ENCODE data around the gene MAP3K7. TPM values are rescaled to one million over a fixed set of nuclear protein-coding genes. Genes with fewer than 3 reads are reported as not detected.

The MAP3K7 gene
- total and polyA plus RNA-seq, 2 of the 4 experiments (the other 2 are of a cell fraction): 26.5 to 29.9 TPM

DNA sequence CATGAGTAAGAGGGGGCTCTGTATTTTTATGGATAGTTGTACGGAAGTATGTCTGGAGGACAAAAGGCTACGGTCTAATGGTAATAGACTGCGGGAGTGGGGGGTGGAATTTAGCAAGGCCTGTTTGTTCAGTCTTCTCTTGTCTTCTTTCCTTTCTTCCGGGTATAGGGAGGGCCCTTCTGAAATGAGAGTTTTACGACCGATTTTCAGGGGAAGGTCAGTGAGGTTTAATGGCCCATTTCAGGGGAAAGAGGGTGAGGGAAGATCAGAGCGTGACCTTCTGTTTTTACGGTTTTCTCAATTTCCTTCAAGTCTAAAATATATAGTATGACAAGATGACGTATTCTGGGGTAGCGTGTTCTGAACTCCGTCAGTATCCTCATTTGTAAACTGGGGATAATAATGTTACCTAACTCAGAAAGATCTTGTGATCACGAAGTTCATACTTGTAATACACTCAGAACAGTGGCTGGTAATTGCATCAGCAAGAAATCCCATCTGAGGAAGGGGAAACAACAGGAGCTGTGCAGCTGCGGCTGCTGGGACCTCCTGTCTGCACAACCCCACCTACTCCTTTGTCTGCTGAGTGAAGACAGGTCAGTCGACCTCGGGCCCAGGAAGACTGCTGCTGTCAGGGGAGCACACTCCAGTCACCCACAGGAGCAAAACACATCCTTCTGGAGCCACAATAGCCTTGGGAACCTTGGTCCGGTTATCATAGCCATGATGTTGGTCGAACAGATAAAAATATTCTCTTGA, 90.4 kb downstream of the MAP3K7 start:
- DNase-seq: no peak
- CTCF ChIA-PET: no interaction called here

More for the DNA sequence above, 90.4 kb downstream of the MAP3K7 start:
- Histone ChIP-seq H3K9me3 (ENCODE audit: control insufficient read depth, insufficient read depth, low read length) (no peaks in the 10 kb centered on the region), H2BK120ac (ENCODE audit: low read depth, low read length) (no peak overlapping the region), H3K79me1 (ENCODE audit: low read depth in 1 of 2, low read length in 2 of 2) (no peaks in the 10 kb centered on the region), H3K4me2 (ENCODE audit: low read depth, low read length) (no peak overlapping the region), H3K4me3 (ENCODE audit: insufficient read depth, low read depth, low read length) (no peak overlapping the region), H3K27ac (ENCODE audit: insufficient read depth, low read length) (no peak overlapping the region), H3K18ac (ENCODE audit: low read depth, low read length) (no peak overlapping the region), H3K14ac (replicated peaks; ENCODE audit: low read depth, low read length) (no peak overlapping the region), H2BK15ac (ENCODE audit: low read depth, low read length) (no peak overlapping the region), H2AK5ac (ENCODE audit: low read depth, low read length) (no peak overlapping the region), H4K8ac (ENCODE audit: low read depth in 2 of 2, low read length in 2 of 2) (no peak overlapping the region), H2AK9ac (replicated peaks; ENCODE audit: low read depth, low read length, poor library complexity) (no peak overlapping the region), H3K36me3 (ENCODE audit: control insufficient read depth, insufficient read depth, low read length) (no peaks in the 10 kb centered on the region), H2AFZ (replicated peaks; ENCODE audit: low read length, poor library complexity) (no peak overlapping the region), H3K27me3 (ENCODE audit: control insufficient read depth, insufficient read depth, low read length) (peaks cover 5% of the 10 kb centered on the region), H3K23ac (ENCODE audit: low read depth, low read length) (no peak overlapping the region), H3K4me1 (ENCODE audit: control insufficient read depth, insufficient read depth, low read length) (no peaks in the 10 kb centered on the region), H3K9ac (ENCODE audit: low read depth, low read length) (no peak overlapping the region), H3K4ac (ENCODE audit: low read depth, low read length) (no peak overlapping the region), H3K9me1 (ENCODE audit: insufficient read depth, low read length) (no peaks in the 10 kb centered on the region), H2BK20ac (ENCODE audit: low read depth, low read length) (no peak overlapping the region), H4K5ac (ENCODE audit: low read depth, low read length) (no peak overlapping the region), H2BK5ac (ENCODE audit: low read depth, low read length, poor library complexity, severe bottlenecking) (no peak overlapping the region), H3K56ac (ENCODE audit: extremely low read depth, insufficient read depth, low read length) (no peak overlapping the region), H4K20me1 (ENCODE audit: insufficient read depth, low read length) (no peaks in the 10 kb centered on the region), H4K91ac (ENCODE audit: insufficient read depth, low read depth, low read length) (no peak overlapping the region)
- dilution Hi-C loops (cut with HindIII; ENCODE audit: low sequenced_read_pairs, unreplicated experiment): no loop called here
- TF ChIP-seq MAZ (IDR thresholded peaks at IDR 0.05; ENCODE audit: borderline replicate concordance, low read depth, low read length): no peak
- TF ChIP-seq NFE2L2 (IDR thresholded peaks at IDR 0.05; ENCODE audit: low read depth, low read length): no peak
- no peak for TF ChIP-seq BHLHE40 (IDR thresholded peaks at IDR 0.05; ENCODE audit: low read depth, low read length)
- no peak for TF ChIP-seq RAD21 (IDR thresholded peaks at IDR 0.05; ENCODE audit: low read length)
- TF ChIP-seq RCOR1 (IDR thresholded peaks at IDR 0.05; ENCODE audit: insufficient replicate concordance, low read length): no peak
- TF ChIP-seq POLR2A (IDR thresholded peaks at IDR 0.05; ENCODE audit: low read depth, low read length): no peak
- TF ChIP-seq, protein P1, sequence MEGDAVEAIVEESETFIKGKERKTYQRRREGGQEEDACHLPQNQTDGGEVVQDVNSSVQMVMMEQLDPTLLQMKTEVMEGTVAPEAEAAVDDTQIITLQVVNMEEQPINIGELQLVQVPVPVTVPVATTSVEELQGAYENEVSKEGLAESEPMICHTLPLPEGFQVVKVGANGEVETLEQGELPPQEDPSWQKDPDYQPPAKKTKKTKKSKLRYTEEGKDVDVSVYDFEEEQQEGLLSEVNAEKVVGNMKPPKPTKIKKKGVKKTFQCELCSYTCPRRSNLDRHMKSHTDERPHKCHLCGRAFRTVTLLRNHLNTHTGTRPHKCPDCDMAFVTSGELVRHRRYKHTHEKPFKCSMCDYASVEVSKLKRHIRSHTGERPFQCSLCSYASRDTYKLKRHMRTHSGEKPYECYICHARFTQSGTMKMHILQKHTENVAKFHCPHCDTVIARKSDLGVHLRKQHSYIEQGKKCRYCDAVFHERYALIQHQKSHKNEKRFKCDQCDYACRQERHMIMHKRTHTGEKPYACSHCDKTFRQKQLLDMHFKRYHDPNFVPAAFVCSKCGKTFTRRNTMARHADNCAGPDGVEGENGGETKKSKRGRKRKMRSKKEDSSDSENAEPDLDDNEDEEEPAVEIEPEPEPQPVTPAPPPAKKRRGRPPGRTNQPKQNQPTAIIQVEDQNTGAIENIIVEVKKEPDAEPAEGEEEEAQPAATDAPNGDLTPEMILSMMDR (conservative IDR thresholded peaks at IDR 0.05; ENCODE audit: low read depth, low read length): no peak
- TF ChIP-seq MAFK (IDR thresholded peaks at IDR 0.05; ENCODE audit: low read depth, low read length): no peak
- no peak for TF ChIP-seq SMC3 (IDR thresholded peaks at IDR 0.05; ENCODE audit: low read depth, low read length)
- no peak for TF ChIP-seq CEBPB (IDR thresholded peaks at IDR 0.05; ENCODE audit: low read depth, low read length)
- no peak for TF ChIP-seq MXI1 (IDR thresholded peaks at IDR 0.05; ENCODE audit: borderline replicate concordance, low read depth, low read length)
- TF ChIP-seq, protein P2, sequence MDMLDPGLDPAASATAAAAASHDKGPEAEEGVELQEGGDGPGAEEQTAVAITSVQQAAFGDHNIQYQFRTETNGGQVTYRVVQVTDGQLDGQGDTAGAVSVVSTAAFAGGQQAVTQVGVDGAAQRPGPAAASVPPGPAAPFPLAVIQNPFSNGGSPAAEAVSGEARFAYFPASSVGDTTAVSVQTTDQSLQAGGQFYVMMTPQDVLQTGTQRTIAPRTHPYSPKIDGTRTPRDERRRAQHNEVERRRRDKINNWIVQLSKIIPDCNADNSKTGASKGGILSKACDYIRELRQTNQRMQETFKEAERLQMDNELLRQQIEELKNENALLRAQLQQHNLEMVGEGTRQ (IDR thresholded peaks at IDR 0.05; ENCODE audit: low read depth, low read length): no peak
- no peak for TF ChIP-seq RFX5 (IDR thresholded peaks at IDR 0.05; ENCODE audit: low read depth, low read length)
- no peak for TF ChIP-seq CHD1 (IDR thresholded peaks at IDR 0.05; ENCODE audit: low read depth, low read length)
- TF ChIP-seq FOS (IDR thresholded peaks at IDR 0.05; ENCODE audit: low read depth, low read length): no peak
- TF ChIP-seq, protein P3, sequence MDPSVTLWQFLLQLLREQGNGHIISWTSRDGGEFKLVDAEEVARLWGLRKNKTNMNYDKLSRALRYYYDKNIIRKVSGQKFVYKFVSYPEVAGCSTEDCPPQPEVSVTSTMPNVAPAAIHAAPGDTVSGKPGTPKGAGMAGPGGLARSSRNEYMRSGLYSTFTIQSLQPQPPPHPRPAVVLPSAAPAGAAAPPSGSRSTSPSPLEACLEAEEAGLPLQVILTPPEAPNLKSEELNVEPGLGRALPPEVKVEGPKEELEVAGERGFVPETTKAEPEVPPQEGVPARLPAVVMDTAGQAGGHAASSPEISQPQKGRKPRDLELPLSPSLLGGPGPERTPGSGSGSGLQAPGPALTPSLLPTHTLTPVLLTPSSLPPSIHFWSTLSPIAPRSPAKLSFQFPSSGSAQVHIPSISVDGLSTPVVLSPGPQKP (IDR thresholded peaks at IDR 0.05; ENCODE audit: borderline replicate concordance, low read depth, low read length): no peak
- ATAC-seq (ENCODE audit: low read depth): no peak
- intact Hi-C loops (cut with micrococcal nuclease): no loop called here
- in situ Hi-C loops (cut with MboI; ENCODE audit: low sequenced_read_pairs): no loop called here
- POLR2A ChIA-PET (ENCODE audit: unreplicated experiment): no interaction called here
- WGBS, 2 experiments (ENCODE audit: extremely low coverage in 2 of 2, insufficient read length in 1 of 2): no CpG with 5 or more reads among the region's 17 CpGs
- no TSS peak for BruUV-seq (replicated peaks)
